ENCODE measurements around the gene GNAT1.
A peak's percentile ranks its signal among the peaks of the same experiment; 100 is the strongest.
"Not testable (repeated sequence)": the region's sequence is repeated elsewhere in the genome, so short reads cannot be mapped to it uniquely, and the experiment has no call there.

Gene GNAT1

GRCh38 chr3:50241713-50242380, 50.4 kb downstream of the GNAT1 start:
- Histone ChIP-seq H2AFZ (no peak overlapping the region), H3K4me3 (ENCODE audit: low read depth, low read length) (no peak overlapping the region), H3K27me3 (ENCODE audit: control insufficient read depth, insufficient read depth, low read length) (no peaks in the 10 kb centered on the region), H3K9ac (no peak overlapping the region), H3K4me1 (peaks cover 62% of the 10 kb centered on the region), H3K27ac (peak overlapping the region; percentile 45), H3K79me2 (peaks cover 76% of the 10 kb centered on the region), H3K9me3 (ENCODE audit: control insufficient read depth, low read length) (no peaks in the 10 kb centered on the region), H3K36me3 (ENCODE audit: control insufficient read depth, insufficient read depth, low read length) (no peaks in the 10 kb centered on the region), H3K4me2 (ENCODE audit: low read length) (no peak overlapping the region)
- TF ChIP-seq CTCF (IDR thresholded peaks at IDR 0.05), result no peak

DNA sequence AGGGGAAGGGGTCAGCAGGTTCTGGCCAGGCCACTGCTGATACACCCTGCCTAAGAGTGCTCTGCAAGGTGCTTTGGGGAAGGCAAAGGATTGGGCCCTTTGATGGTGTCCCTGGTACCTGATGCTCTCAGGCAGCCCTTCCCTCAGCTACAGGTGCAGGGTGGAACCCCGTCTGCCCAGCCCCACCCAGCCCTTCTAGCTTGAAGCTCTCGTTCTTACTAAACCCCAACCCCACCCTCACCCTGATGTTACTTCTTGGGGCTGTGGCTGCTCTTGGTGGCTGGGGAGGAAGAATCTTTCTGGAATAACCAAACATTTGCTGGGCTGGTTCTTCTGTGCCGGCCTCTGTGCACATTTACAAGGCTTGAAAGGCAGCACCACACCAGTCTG, 51.0 kb downstream of the GNAT1 start:
- H3K4me3 ChIP-seq (ENCODE audit: low read depth, low read length), result no peak overlapping the region
- TF ChIP-seq CTCF (IDR thresholded peaks at IDR 0.05), result no peak
- peak overlapping the region; percentile 97 for H3K27ac ChIP-seq
- H3K9ac ChIP-seq, result no peak overlapping the region
- peaks cover 67% of the 10 kb centered on the region for H3K4me1 ChIP-seq
- H2AFZ ChIP-seq, result no peak overlapping the region
- H3K4me2 ChIP-seq (ENCODE audit: low read length), result no peak overlapping the region
- H3K79me2 ChIP-seq, result peaks cover 75% of the 10 kb centered on the region
- no peaks in the 10 kb centered on the region for H3K9me3 ChIP-seq (ENCODE audit: control insufficient read depth, low read length)
- no peaks in the 10 kb centered on the region for H3K36me3 ChIP-seq (ENCODE audit: control insufficient read depth, insufficient read depth, low read length)
- H3K27me3 ChIP-seq (ENCODE audit: control insufficient read depth, insufficient read depth, low read length), result no peaks in the 10 kb centered on the region

- Histone ChIP-seq H3K4me3 (ENCODE audit: low read depth, low read length) (no peak overlapping the region), H3K4me1 (peaks cover 73% of the 10 kb centered on the region), H3K9ac (no peak overlapping the region)
Observed at GRCh38 chr3:50242851-50243542, 51.6 kb downstream of the GNAT1 start.

DNA sequence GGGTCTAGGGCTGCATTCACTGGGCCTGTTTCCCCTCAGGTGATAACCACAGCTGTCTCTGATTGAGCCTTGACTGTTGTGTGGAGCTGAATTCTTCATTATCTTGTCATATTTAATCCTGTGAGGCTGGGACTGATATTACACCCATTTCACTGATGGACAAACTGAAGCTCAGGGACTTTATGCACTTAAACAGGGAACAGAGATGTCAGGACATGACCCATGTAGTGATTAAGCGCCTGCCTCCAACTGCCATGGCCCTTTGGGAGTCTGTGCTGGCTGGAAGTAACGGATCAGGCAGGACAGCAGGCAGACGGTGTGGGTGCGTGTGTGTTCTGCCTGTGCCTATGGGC, 52.1 kb downstream of the GNAT1 start:
- no peak for TF ChIP-seq CTCF (IDR thresholded peaks at IDR 0.05)
- Histone ChIP-seq H3K4me3 (ENCODE audit: low read depth, low read length) (no peak overlapping the region), H3K27me3 (ENCODE audit: control insufficient read depth, insufficient read depth, low read length) (no peaks in the 10 kb centered on the region), H3K4me2 (ENCODE audit: low read length) (no peak overlapping the region), H3K27ac (peak overlapping the region; percentile 97), H3K36me3 (ENCODE audit: control insufficient read depth, insufficient read depth, low read length) (no peaks in the 10 kb centered on the region), H2AFZ (no peak overlapping the region), H3K9me3 (ENCODE audit: control insufficient read depth, low read length) (no peaks in the 10 kb centered on the region), H3K4me1 (peaks cover 73% of the 10 kb centered on the region), H3K79me2 (peaks cover 83% of the 10 kb centered on the region), H3K9ac (no peak overlapping the region)

More at GRCh38 chr3:50242851-50243542, 51.6 kb downstream of the GNAT1 start:
- no peaks in the 10 kb centered on the region for H3K27me3 ChIP-seq (ENCODE audit: control insufficient read depth, insufficient read depth, low read length)
- no peak for TF ChIP-seq CTCF (IDR thresholded peaks at IDR 0.05)
- no peaks in the 10 kb centered on the region for H3K9me3 ChIP-seq (ENCODE audit: control insufficient read depth, low read length)
- H3K36me3 ChIP-seq (ENCODE audit: control insufficient read depth, insufficient read depth, low read length), result no peaks in the 10 kb centered on the region
- H2AFZ ChIP-seq, result no peak overlapping the region
- H3K4me2 ChIP-seq (ENCODE audit: low read length), result no peak overlapping the region
- H3K27ac ChIP-seq, result peak overlapping the region; percentile 97
- H3K79me2 ChIP-seq, result peaks cover 77% of the 10 kb centered on the region

- peak overlapping the region; percentile 97 for H3K27ac ChIP-seq
Observed at GRCh38 chr3:50244813-50245212, 53.4 kb downstream of the GNAT1 start.

More at GRCh38 chr3:50244813-50245212, 53.4 kb downstream of the GNAT1 start:
- not testable (repeated sequence) for H2AFZ ChIP-seq; H3K4me3 ChIP-seq (ENCODE audit: low read depth, low read length); H3K9me3 ChIP-seq (ENCODE audit: control insufficient read depth, low read length); H3K9ac ChIP-seq; H3K27me3 ChIP-seq (ENCODE audit: control insufficient read depth, insufficient read depth, low read length); H3K36me3 ChIP-seq (ENCODE audit: control insufficient read depth, insufficient read depth, low read length); H3K4me2 ChIP-seq (ENCODE audit: low read length)
- H3K79me2 ChIP-seq, result peaks cover 83% of the 10 kb centered on the region
- peaks cover 71% of the 10 kb centered on the region for H3K4me1 ChIP-seq

All from parathyroid adenoma (tissue), 2 donors.